ENCODE data around the gene PAPOLB. TPM values are rescaled to one million over a fixed set of nuclear protein-coding genes. Genes with fewer than 3 reads are reported as not detected.

Gene PAPOLB
- total RNA-seq, 4 donors from 2014 or later = 0.11 to 0.30 TPM; not detected in 2

- H3K27ac ChIP-seq = no peak overlapping the region
- H3K36me3 ChIP-seq = no peaks in the 10 kb centered on the region
- peak in 1 of 2 donors; percentile 31 for DNase-seq (ENCODE audit: low spot score in 2 of 2)
- H3K27me3 ChIP-seq = no peaks in the 10 kb centered on the region
- 84% methylated on average over 6 of the region's 6 CpGs for WGBS
- H3K4me3 ChIP-seq = no peak overlapping the region
- TF ChIP-seq EP300 (IDR thresholded peaks at IDR 0.05) = no peak
- TF ChIP-seq CTCF (IDR thresholded peaks at IDR 0.05) = no peak
- TF ChIP-seq POLR2AphosphoS5 (IDR thresholded peaks at IDR 0.05) = no peak
- no peak for TF ChIP-seq POLR2A (IDR thresholded peaks at IDR 0.05)
- H3K4me1 ChIP-seq = no peaks in the 10 kb centered on the region
- H3K9me3 ChIP-seq = no peaks in the 10 kb centered on the region
Observed at GRCh38 chr7:4851459-4852422, 10.1 kb downstream of the PAPOLB start.

GRCh38 chr7:4850262-4850795, 11.5 kb downstream of the PAPOLB start:
- Histone ChIP-seq H3K36me3 (no peaks in the 10 kb centered on the region), H3K9me3 (no peaks in the 10 kb centered on the region), H3K27ac (no peak overlapping the region), H3K4me3 (no peak overlapping the region), H3K27me3 (no peaks in the 10 kb centered on the region), H3K4me1 (no peaks in the 10 kb centered on the region)
- 94% methylated on average over 8 of the region's 8 CpGs for WGBS
- DNase-seq (ENCODE audit: low spot score in 2 of 2) = peak in 1 of 2 donors; percentile 62
- TF ChIP-seq POLR2AphosphoS5 (IDR thresholded peaks at IDR 0.05) (no peak), CTCF (IDR thresholded peaks at IDR 0.05) (no peak), POLR2A (IDR thresholded peaks at IDR 0.05) (no peak), EP300 (IDR thresholded peaks at IDR 0.05) (no peak)

GRCh38 chr7:4849390-4849789, 12.4 kb downstream of the PAPOLB start:
- TF ChIP-seq POLR2A (IDR thresholded peaks at IDR 0.05) = no peak
- TF ChIP-seq POLR2AphosphoS5 (IDR thresholded peaks at IDR 0.05) = no peak
- no peak for TF ChIP-seq CTCF (IDR thresholded peaks at IDR 0.05)
- TF ChIP-seq EP300 (IDR thresholded peaks at IDR 0.05) = no peak
- Histone ChIP-seq H3K36me3 (no peaks in the 10 kb centered on the region), H3K27ac (no peak overlapping the region), H3K9me3 (no peaks in the 10 kb centered on the region), H3K4me3 (no peak overlapping the region), H3K27me3 (no peaks in the 10 kb centered on the region), H3K4me1 (no peaks in the 10 kb centered on the region)
- WGBS = 22% methylated on average over 4 of the region's 4 CpGs
- DNase-seq (ENCODE audit: low spot score in 2 of 2) = peak in 1 of 2 donors; percentile 16

- no peak for TF ChIP-seq POLR2A (IDR thresholded peaks at IDR 0.05)
- TF ChIP-seq CTCF (IDR thresholded peaks at IDR 0.05) = no peak
- TF ChIP-seq EP300 (IDR thresholded peaks at IDR 0.05) = no peak
- TF ChIP-seq POLR2AphosphoS5 (IDR thresholded peaks at IDR 0.05) = no peak
- Histone ChIP-seq H3K27ac (no peak overlapping the region), H3K36me3 (no peaks in the 10 kb centered on the region), H3K9me3 (no peaks in the 10 kb centered on the region), H3K4me3 (no peak overlapping the region), H3K27me3 (no peaks in the 10 kb centered on the region), H3K4me1 (no peaks in the 10 kb centered on the region)
- DNase-seq (ENCODE audit: low spot score in 2 of 2) = peak in 1 of 2 donors; percentile 49
- 41% methylated on average over 18 of the region's 18 CpGs for WGBS
Observed at GRCh38 chr7:4845740-4846142, 16.1 kb downstream of the PAPOLB start.

Data from suprapubic skin (tissue), 4 donors.